ENCODE results near the gene CACNB3. TPM values are rescaled to one million over a fixed set of nuclear protein-coding genes. Genes with fewer than 3 reads are reported as not detected.

Gene CACNB3
- total and polyA plus RNA-seq, 11 donors = 3.2 to 11.2 (median 5.3) TPM

DNA sequence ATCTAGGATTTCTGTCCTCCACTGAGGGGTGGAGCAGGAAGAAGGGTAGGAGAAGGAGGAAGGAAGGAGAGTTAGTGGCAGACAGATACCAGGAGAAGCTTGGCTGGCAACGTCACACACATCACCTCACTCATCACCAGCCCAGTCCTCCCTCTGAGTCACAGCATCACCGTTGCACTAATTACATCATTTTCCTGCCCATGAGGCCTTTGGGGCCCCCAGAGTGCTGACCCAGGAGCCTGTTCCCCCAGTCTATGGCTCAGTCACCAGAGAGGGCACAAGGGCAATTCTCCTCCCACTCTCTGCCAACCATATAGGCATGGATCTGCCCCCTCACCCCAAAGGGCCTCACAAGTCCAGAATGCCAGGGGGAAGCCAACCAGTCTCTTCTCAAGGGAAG is 42.8 kb downstream of the CACNB3 start:
- ATAC-seq = no peak
- Histone ChIP-seq H3K4me1 (peaks cover 0 to 11% (median 7%) of the 10 kb centered on the region in 12 donors), H3K9me3 (no peaks in the 10 kb centered on the region), H3K27ac (no peak overlapping the region), H3K4me3 (no peak overlapping the region), H3K27me3 (peaks cover 0 to 4% (median 0%) of the 10 kb centered on the region in 9 donors), H3K36me3 (peaks cover 0 to 3% (median 0%) of the 10 kb centered on the region in 9 donors)
- no peak for DNase-seq
- no peak for TF ChIP-seq CTCF (IDR thresholded peaks at IDR 0.05)
- no peak for TF ChIP-seq POLR2A (IDR thresholded peaks at IDR 0.05)
- WGBS, 4 donors = 46 to 57% (median 53%) methylated on average over 2 of the region's 2 CpGs
- intact Hi-C loops (cut with DNase I) = no loop called here

DNA sequence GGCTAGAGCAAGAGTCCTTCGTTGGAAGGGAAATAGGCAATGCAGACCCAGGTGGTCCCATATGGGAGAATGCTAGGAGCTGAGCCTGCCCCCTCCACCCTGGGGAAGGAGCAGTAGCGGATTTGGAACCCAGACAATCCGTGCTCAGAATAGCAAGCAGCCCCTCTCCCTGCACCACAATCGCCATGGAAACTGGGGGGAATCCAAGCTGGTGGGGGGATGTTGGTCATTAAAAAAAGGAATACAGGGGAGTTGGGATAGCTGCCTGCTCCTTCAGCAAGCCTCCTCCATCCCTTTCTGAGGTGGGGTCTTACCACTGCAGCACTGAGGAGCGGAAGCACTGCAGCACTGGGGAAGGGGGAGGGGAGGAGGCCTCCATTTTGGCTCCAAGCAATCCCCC is 44.5 kb downstream of the CACNB3 start:
- H3K9me3 ChIP-seq = no peaks in the 10 kb centered on the region
- 73 to 81% (median 77%) methylated on average over 5 of the region's 5 CpGs for WGBS, 4 donors
- no peak for DNase-seq
- peaks cover 0 to 4% (median 0%) of the 10 kb centered on the region in 9 donors for H3K27me3 ChIP-seq
- intact Hi-C loops (cut with DNase I) = no loop called here
- peaks cover 0 to 3% (median 0%) of the 10 kb centered on the region in 9 donors for H3K36me3 ChIP-seq
- TF ChIP-seq CTCF (IDR thresholded peaks at IDR 0.05) (no peak), POLR2A (IDR thresholded peaks at IDR 0.05) (no peak)
- no peak overlapping the region for H3K4me3 ChIP-seq
- peaks cover 0 to 13% (median 8%) of the 10 kb centered on the region in 12 donors for H3K4me1 ChIP-seq
- H3K27ac ChIP-seq = no peak overlapping the region
- no peak for ATAC-seq

- no peak overlapping the region for H3K27ac ChIP-seq
Observed at GRCh38 chr12:48863291-48863690, 45.0 kb downstream of the CACNB3 start.

More at GRCh38 chr12:48863291-48863690, 45.0 kb downstream of the CACNB3 start:
- DNase-seq (no peak), ATAC-seq (no peak)
- Histone ChIP-seq H3K4me3 (no peak overlapping the region), H3K36me3 (peaks cover 0 to 3% (median 0%) of the 10 kb centered on the region in 9 donors), H3K27me3 (peaks cover 0 to 4% (median 0%) of the 10 kb centered on the region in 9 donors), H3K4me1 (peaks cover 0 to 13% (median 8%) of the 10 kb centered on the region in 12 donors), H3K9me3 (no peaks in the 10 kb centered on the region)
- intact Hi-C loops (cut with DNase I) = no loop called here
- 70 to 80% (median 79%) methylated on average over 4 of the region's 4 CpGs for WGBS, 4 donors
- TF ChIP-seq CTCF (IDR thresholded peaks at IDR 0.05) = no peak
- TF ChIP-seq POLR2A (IDR thresholded peaks at IDR 0.05) = no peak

All from heart left ventricle (tissue), 16 donors.